ENCODE data around the gene CARHSP1.

DNA sequence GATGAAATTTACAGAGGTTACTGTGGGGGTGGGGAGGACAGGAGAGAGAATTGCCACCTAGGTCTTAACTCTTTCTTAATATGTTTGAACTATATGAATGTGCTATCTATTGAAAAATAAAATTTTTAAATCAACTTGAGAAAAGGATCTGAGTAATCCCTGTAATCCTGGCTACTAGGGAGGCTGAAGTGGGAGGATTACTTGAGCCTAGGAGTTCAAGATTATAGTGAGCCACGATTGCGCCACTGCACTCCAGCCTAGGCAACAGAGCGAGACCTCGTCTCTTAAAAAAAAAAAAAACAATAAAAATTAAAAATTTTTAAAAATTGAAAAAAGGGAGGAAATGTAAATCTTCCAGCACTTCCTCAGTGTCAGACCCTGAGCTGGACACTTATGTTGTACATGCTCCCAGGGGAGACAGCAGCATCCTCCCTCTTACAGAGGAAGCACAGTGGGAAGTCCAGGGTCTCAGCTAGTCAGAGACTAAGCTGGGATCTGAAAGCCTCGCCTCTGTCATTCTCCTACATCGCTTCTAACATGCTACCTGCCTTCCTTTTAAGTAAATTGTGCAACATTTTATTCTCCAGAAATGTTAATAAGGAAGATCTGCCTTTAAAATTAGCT is 49.3 kb downstream of the CARHSP1 start:
- TF ChIP-seq, protein P1, sequence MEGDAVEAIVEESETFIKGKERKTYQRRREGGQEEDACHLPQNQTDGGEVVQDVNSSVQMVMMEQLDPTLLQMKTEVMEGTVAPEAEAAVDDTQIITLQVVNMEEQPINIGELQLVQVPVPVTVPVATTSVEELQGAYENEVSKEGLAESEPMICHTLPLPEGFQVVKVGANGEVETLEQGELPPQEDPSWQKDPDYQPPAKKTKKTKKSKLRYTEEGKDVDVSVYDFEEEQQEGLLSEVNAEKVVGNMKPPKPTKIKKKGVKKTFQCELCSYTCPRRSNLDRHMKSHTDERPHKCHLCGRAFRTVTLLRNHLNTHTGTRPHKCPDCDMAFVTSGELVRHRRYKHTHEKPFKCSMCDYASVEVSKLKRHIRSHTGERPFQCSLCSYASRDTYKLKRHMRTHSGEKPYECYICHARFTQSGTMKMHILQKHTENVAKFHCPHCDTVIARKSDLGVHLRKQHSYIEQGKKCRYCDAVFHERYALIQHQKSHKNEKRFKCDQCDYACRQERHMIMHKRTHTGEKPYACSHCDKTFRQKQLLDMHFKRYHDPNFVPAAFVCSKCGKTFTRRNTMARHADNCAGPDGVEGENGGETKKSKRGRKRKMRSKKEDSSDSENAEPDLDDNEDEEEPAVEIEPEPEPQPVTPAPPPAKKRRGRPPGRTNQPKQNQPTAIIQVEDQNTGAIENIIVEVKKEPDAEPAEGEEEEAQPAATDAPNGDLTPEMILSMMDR (IDR thresholded peaks at IDR 0.05) = no peak
- no peak for TF ChIP-seq EZH2 (IDR thresholded peaks at IDR 0.05)
- TF ChIP-seq EZH2phosphoT487 (IDR thresholded peaks at IDR 0.05) = no peak
